22Rv1 (cell line): ENCODE results near the gene HEPN1.

Experiments
- CTCF ChIP-seq: fragments of 450-650 bp; IDR thresholded peaks from 2 replicates; pipeline ENCODE4 v1.5.1; 2017; ENCODE audit warnings: mild to moderate bottlenecking
- ZFX ChIP-seq: fragments of 450-650 bp; IDR thresholded peaks from 2 replicates; pipeline ENCODE4 v1.6.1; 2017; ENCODE audit warnings: antibody characterized with exemption, borderline replicate concordance

GRCh38 chr11:124882339-124883071 is 36.5 kb upstream of the HEPN1 start:
- TF ChIP-seq CTCF = no peak
- no peak for TF ChIP-seq ZFX
